ENCODE data around the gene TBC1D4.

Gene TBC1D4

GRCh38 chr13:75467040-75467728, 14.8 kb downstream of the TBC1D4 start:
- no peak for DNase-seq (ENCODE audit: low read depth)
- no peak for TF ChIP-seq CTCF (conservative IDR thresholded peaks at IDR 0.05; ENCODE audit: low read length)
- H3K4me3 ChIP-seq (ENCODE audit: low read length) = no peak overlapping the region

- no peak for TF ChIP-seq CTCF (conservative IDR thresholded peaks at IDR 0.05; ENCODE audit: low read length)
- H3K4me3 ChIP-seq (ENCODE audit: low read length) = no peak overlapping the region
- DNase-seq (ENCODE audit: low read depth) = no peak
Measured at GRCh38 chr13:75465236-75465635, 16.7 kb downstream of the TBC1D4 start.

- no peak overlapping the region for H3K4me3 ChIP-seq (ENCODE audit: low read length)
- no peak for TF ChIP-seq CTCF (conservative IDR thresholded peaks at IDR 0.05; ENCODE audit: low read length)
- no peak for DNase-seq (ENCODE audit: low read depth)
Measured at GRCh38 chr13:75461314-75461713, 20.7 kb downstream of the TBC1D4 start.

GRCh38 chr13:75460644-75461043, 21.3 kb downstream of the TBC1D4 start:
- no peak for TF ChIP-seq CTCF (conservative IDR thresholded peaks at IDR 0.05; ENCODE audit: low read length)
- DNase-seq (ENCODE audit: low read depth) = no peak
- H3K4me3 ChIP-seq (ENCODE audit: low read length) = no peak overlapping the region

- DNase-seq (ENCODE audit: low read depth) = no peak
- H3K4me3 ChIP-seq (ENCODE audit: low read length) = no peak overlapping the region
- TF ChIP-seq CTCF (conservative IDR thresholded peaks at IDR 0.05; ENCODE audit: low read length) = no peak
Measured at GRCh38 chr13:75458696-75459422, 23.1 kb downstream of the TBC1D4 start.

- TF ChIP-seq CTCF (conservative IDR thresholded peaks at IDR 0.05; ENCODE audit: low read length) = no peak
- no peak for DNase-seq (ENCODE audit: low read depth)
- H3K4me3 ChIP-seq (ENCODE audit: low read length) = no peak overlapping the region
Measured at GRCh38 chr13:75455962-75456361, 26.0 kb downstream of the TBC1D4 start.

- DNase-seq (ENCODE audit: low read depth) = no peak
- no peak overlapping the region for H3K4me3 ChIP-seq (ENCODE audit: low read length)
- no peak for TF ChIP-seq CTCF (conservative IDR thresholded peaks at IDR 0.05; ENCODE audit: low read length)
Measured at GRCh38 chr13:75454497-75454896, 27.5 kb downstream of the TBC1D4 start.

Measured in AG10803 (cell line).